ENCODE measurements around the gene PALD1. TPM values are rescaled to one million over a fixed set of nuclear protein-coding genes. Genes with fewer than 3 reads are reported as not detected.

PALD1 gene
- polyA plus RNA-seq, 3 donors, result 0.04 to 0.11 TPM; not detected in 1

DNA sequence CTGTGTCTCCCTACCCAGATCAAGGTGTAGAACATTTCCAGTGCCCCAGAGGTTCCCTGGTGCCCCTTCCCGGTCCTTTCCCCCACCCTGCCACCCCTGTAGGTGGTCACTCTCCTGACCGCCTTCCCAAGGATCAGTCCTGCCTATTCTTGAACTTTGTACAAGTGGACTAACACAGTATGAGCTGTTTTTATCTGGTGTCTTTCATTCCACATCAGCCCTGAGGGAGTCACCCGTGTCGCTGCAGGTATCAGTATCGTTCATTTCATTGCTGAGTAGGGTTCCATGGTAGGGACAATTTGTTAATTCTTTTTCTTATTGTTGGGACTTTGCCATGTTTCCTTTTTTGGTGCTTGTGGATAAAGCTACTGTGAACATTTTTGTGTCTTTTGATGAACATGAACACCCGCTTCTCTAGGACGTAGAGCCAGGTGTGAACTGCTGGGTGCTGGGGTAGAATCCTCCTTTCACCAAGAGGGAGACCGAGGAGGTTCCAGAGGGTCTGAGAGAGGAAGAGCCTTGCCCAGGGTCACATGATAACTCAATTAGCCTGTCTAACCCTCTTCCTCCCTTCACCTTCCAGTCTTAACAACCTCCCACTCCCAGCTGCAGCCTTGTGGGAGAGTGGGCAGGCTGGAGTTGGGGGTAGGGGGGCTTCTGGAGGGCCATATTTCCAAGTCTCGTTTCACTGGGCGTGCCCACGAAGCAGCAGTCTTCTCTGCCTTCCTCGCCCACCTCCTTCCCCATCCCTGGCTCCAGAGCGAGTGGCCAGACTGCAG lies 18.0 kb downstream of the PALD1 start:
- Mint-ChIP-seq H3K36me3 (no peaks in the 10 kb centered on the region), H3K4me1 (peaks cover 61% of the 10 kb centered on the region), H3K9me3 (peaks cover 0 to 3% (median 0%) of the 10 kb centered on the region in 7 donors), H3K4me3 (no peak overlapping the region), H3K27me3 (ENCODE audit: low read depth in 3 of 3) (peaks cover 9 to 13% (median 11%) of the 10 kb centered on the region in 3 donors), H3K27ac (peak overlapping the region in 2 of 7 donors; percentile 33 to 39)
- TF ChIP-seq, protein P1, sequence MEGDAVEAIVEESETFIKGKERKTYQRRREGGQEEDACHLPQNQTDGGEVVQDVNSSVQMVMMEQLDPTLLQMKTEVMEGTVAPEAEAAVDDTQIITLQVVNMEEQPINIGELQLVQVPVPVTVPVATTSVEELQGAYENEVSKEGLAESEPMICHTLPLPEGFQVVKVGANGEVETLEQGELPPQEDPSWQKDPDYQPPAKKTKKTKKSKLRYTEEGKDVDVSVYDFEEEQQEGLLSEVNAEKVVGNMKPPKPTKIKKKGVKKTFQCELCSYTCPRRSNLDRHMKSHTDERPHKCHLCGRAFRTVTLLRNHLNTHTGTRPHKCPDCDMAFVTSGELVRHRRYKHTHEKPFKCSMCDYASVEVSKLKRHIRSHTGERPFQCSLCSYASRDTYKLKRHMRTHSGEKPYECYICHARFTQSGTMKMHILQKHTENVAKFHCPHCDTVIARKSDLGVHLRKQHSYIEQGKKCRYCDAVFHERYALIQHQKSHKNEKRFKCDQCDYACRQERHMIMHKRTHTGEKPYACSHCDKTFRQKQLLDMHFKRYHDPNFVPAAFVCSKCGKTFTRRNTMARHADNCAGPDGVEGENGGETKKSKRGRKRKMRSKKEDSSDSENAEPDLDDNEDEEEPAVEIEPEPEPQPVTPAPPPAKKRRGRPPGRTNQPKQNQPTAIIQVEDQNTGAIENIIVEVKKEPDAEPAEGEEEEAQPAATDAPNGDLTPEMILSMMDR (IDR thresholded peaks at IDR 0.05), result no peak
- H3K4me3 ChIP-seq (replicated peaks in 1 of 3; ENCODE audit: low read depth in 2 of 3, low read length in 3 of 3), result no peak overlapping the region
- no peak for DNase-seq
- H3K4me2 ChIP-seq (replicated peaks; ENCODE audit: extremely low read depth, low read length, poor library complexity, severe bottlenecking), result no peak overlapping the region
- no peaks in the 10 kb centered on the region for H3K79me2 ChIP-seq (ENCODE audit: insufficient read depth, low read length)
- no peak overlapping the region for H3K9ac ChIP-seq (ENCODE audit: insufficient read depth, low read length, poor library complexity, severe bottlenecking)
- no peaks in the 10 kb centered on the region for H3K9me3 ChIP-seq (replicated peaks in 1 of 2; ENCODE audit: control insufficient read depth in 1 of 2, insufficient read depth in 1 of 2, low read length in 2 of 2)
- H3K4me1 ChIP-seq (ENCODE audit: control insufficient read depth in 1 of 2, insufficient read depth in 2 of 2, low read length in 2 of 2), result peaks cover 38 to 45% of the 10 kb centered on the region in 2 donors
- H3K27ac ChIP-seq (ENCODE audit: low read depth in 1 of 2, low read length in 2 of 2), result no peak overlapping the region
- H4K20me1 ChIP-seq (ENCODE audit: insufficient read depth, low read length), result no peaks in the 10 kb centered on the region
- H3K27me3 ChIP-seq (ENCODE audit: control insufficient read depth in 2 of 2, insufficient read depth in 2 of 2, low read length in 2 of 2), result no peaks in the 10 kb centered on the region
- H3K36me3 ChIP-seq (replicated peaks in 1 of 2; ENCODE audit: control insufficient read depth in 1 of 2, insufficient read depth in 2 of 2, low read length in 2 of 2), result no peaks in the 10 kb centered on the region
- 100% methylated on average over 3 of the region's 13 CpGs for WGBS (ENCODE audit: insufficient coverage)
- intact Hi-C loops (cut with micrococcal nuclease), result no loop called here
- no peak overlapping the region for H2AFZ ChIP-seq (ENCODE audit: insufficient read depth, low read depth, low read length, poor library complexity, severe bottlenecking)

DNA sequence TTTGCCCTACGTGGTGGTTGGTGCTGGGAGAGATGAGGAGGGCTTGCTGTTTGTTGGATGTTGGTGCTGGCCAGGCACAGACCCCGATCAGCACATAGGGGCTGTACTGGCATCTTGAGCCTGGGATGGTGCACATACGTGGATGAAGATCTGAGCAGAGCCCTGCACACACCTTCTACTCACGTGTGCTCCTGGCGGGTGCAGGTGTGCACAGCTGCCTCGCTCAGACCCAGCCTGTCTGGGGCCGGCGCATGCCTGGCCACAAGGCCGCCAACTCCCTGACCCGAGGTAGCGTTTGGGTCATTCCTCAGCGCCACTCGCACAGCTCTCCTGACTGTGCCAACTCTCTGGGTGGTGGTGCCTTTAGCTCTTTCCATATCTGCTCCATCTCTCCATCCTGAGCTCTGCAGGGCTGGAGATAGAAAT lies 18.6 kb downstream of the PALD1 start:
- H2AFZ ChIP-seq (ENCODE audit: insufficient read depth, low read depth, low read length, poor library complexity, severe bottlenecking), result no peak overlapping the region
- Mint-ChIP-seq H3K9me3 (peaks cover 0 to 3% (median 0%) of the 10 kb centered on the region in 7 donors), H3K27me3 (ENCODE audit: low read depth in 3 of 3) (peaks cover 9 to 13% (median 11%) of the 10 kb centered on the region in 3 donors), H3K4me3 (no peak overlapping the region), H3K36me3 (no peaks in the 10 kb centered on the region), H3K27ac (no peak overlapping the region), H3K4me1 (peaks cover 56% of the 10 kb centered on the region)
- no peak for DNase-seq
- 87% methylated on average over 7 of the region's 13 CpGs for WGBS (ENCODE audit: insufficient coverage)
- TF ChIP-seq, protein P1 (IDR thresholded peaks at IDR 0.05), result no peak
- H3K4me3 ChIP-seq (replicated peaks in 1 of 3; ENCODE audit: low read depth in 2 of 3, low read length in 3 of 3), result no peak overlapping the region
- no peak overlapping the region for H3K4me2 ChIP-seq (replicated peaks; ENCODE audit: extremely low read depth, low read length, poor library complexity, severe bottlenecking)
- H3K4me1 ChIP-seq (ENCODE audit: control insufficient read depth in 1 of 2, insufficient read depth in 2 of 2, low read length in 2 of 2), result peaks cover 38 to 43% of the 10 kb centered on the region in 2 donors
- H3K9me3 ChIP-seq (replicated peaks in 1 of 2; ENCODE audit: control insufficient read depth in 1 of 2, insufficient read depth in 1 of 2, low read length in 2 of 2), result no peaks in the 10 kb centered on the region
- no peaks in the 10 kb centered on the region for H3K27me3 ChIP-seq (ENCODE audit: control insufficient read depth in 2 of 2, insufficient read depth in 2 of 2, low read length in 2 of 2)
- intact Hi-C loops (cut with micrococcal nuclease), result no loop called here
- no peaks in the 10 kb centered on the region for H3K79me2 ChIP-seq (ENCODE audit: insufficient read depth, low read length)
- no peaks in the 10 kb centered on the region for H4K20me1 ChIP-seq (ENCODE audit: insufficient read depth, low read length)
- H3K9ac ChIP-seq (ENCODE audit: insufficient read depth, low read length, poor library complexity, severe bottlenecking), result no peak overlapping the region
- H3K27ac ChIP-seq (ENCODE audit: low read depth in 1 of 2, low read length in 2 of 2), result no peak overlapping the region
- no peaks in the 10 kb centered on the region for H3K36me3 ChIP-seq (replicated peaks in 1 of 2; ENCODE audit: control insufficient read depth in 1 of 2, insufficient read depth in 2 of 2, low read length in 2 of 2)
